H1 (cell line): Measurements from ENCODE around the gene MAD2L1BP.

ENCODE experiments used
- CHD2 ChIP-seq: IDR thresholded peaks from 2 replicates; pipeline ENCODE4 v1.6.1; 2012; ENCODE audit warnings: low read length, improper control_type of control experiment
- EP300 ChIP-seq, 2 experiments: IDR thresholded peaks; 1 replicate in 1 of 2; 2 replicates in 1 of 2; pipeline ENCODE4 v1.6.1; 2011 to 2012; ENCODE audit warnings: low read depth in 2 of 2, low read length in 2 of 2, mild to moderate bottlenecking in 2 of 2, borderline replicate concordance in 1 of 2, inconsistent platforms in 1 of 2, moderate library complexity in 1 of 2
- EZH2 ChIP-seq: fragments of 200-600 bp; sonication (generic); IDR thresholded peaks from 2 replicates; pipeline ENCODE4 v1.7.1; 2012; ENCODE audit warnings: low read depth, mild to moderate bottlenecking, moderate library complexity, low read length, inconsistent platforms; ENCODE audit not compliant: severe bottlenecking
- NANOG ChIP-seq: IDR thresholded peaks from 2 replicates; pipeline ENCODE4 v1.6.1; 2011; ENCODE audit warnings: low read length, low read depth, mild to moderate bottlenecking, inconsistent platforms; ENCODE audit not compliant: insufficient read depth, poor library complexity, severe bottlenecking
- NRF1 ChIP-seq: IDR thresholded peaks from 2 replicates; pipeline ENCODE4 v1.6.1; 2011; ENCODE audit warnings: mild to moderate bottlenecking, low read depth, low read length, improper control_type of control experiment
- SRF ChIP-seq: IDR thresholded peaks from 2 replicates; pipeline ENCODE4 v1.6.1; 2011; ENCODE audit warnings: mild to moderate bottlenecking, low read depth, low read length, moderate library complexity
- TF ChIP-seq, protein P1 (sequence below): IDR thresholded peaks from 2 replicates; pipeline ENCODE4 v1.6.1; 2012; ENCODE audit warnings: low read length, inconsistent platforms

DNA sequence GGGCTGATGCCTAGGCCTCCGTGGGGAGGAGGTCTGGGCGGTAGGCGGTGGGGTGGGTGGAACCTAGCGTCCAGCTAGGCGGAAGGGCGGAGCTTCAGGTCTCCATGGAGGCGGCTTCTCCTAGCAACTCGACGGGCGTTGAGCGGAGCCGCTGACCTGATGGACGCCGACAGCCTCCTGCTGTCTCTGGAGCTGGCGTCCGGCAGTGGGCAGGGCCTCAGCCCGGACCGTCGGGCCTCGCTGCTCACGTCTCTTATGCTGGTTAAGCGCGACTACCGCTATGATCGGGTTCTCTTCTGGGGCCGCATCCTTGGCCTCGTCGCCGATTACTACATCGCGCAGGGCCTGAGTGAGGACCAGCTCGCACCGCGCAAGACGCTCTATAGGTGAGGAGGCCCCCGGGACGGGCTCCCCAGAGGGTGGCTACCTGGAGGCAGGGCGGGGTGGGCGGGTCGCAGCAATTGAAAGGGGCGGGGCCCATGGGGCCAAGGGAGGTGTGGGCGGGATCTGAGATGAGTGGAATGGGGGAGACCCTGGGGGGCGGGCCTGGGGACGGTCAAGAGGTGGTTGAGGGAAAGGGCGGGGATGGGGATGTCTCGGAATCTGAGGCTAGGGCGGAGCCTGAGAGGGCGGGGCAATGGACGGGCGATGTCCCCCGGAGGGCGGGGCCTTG is 9.4 kb downstream of the MAD2L1BP start, which contains the start of gene RSPH9:
- no peak for TF ChIP-seq CHD2
- TF ChIP-seq NRF1, result no peak
- TF ChIP-seq NANOG, result no peak
- TF ChIP-seq EZH2, result no peak
- TF ChIP-seq, protein P1, sequence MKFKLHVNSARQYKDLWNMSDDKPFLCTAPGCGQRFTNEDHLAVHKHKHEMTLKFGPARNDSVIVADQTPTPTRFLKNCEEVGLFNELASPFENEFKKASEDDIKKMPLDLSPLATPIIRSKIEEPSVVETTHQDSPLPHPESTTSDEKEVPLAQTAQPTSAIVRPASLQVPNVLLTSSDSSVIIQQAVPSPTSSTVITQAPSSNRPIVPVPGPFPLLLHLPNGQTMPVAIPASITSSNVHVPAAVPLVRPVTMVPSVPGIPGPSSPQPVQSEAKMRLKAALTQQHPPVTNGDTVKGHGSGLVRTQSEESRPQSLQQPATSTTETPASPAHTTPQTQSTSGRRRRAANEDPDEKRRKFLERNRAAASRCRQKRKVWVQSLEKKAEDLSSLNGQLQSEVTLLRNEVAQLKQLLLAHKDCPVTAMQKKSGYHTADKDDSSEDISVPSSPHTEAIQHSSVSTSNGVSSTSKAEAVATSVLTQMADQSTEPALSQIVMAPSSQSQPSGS, result no peak
- no peak for TF ChIP-seq EP300 (IDR thresholded peaks at IDR 0.05; ENCODE audit: borderline replicate concordance in 1 of 2, low read depth in 2 of 2, low read length in 2 of 2)
- TF ChIP-seq SRF, result no peak
